ENCODE measurements around the gene PTTG1. TPM values are rescaled to one million over a fixed set of nuclear protein-coding genes. Genes with fewer than 3 reads are reported as not detected.

PTTG1 gene
- polyA plus RNA-seq, 1 experiment = 67.4 TPM

GRCh38 chr5:160471761-160472160, 50.1 kb downstream of the PTTG1 start:
- Histone ChIP-seq H3K4me3 (ENCODE audit: low read depth, low read length) (no peak overlapping the region), H3K27ac (ENCODE audit: low read depth, low read length) (no peak overlapping the region), H3K9me3 (ENCODE audit: control insufficient read depth, insufficient read depth, low read length) (peaks cover 4% of the 10 kb centered on the region), H3K27me3 (ENCODE audit: control insufficient read depth, insufficient read depth, low read length) (peaks cover 2% of the 10 kb centered on the region)
- POLR2A ChIA-PET = no interaction called here
- TF ChIP-seq CTCF (IDR thresholded peaks at IDR 0.05; ENCODE audit: low read depth, low read length) = no peak
- CTCF ChIA-PET = no interaction called here
- DNase-seq (ENCODE audit: low read depth, low spot score) = no peak

- no peak for TF ChIP-seq CTCF (IDR thresholded peaks at IDR 0.05; ENCODE audit: low read depth, low read length)
- no peak overlapping the region for H3K4me3 ChIP-seq (ENCODE audit: low read depth, low read length)
- no peak overlapping the region for H3K27ac ChIP-seq (ENCODE audit: low read depth, low read length)
- peaks cover 4% of the 10 kb centered on the region for H3K9me3 ChIP-seq (ENCODE audit: control insufficient read depth, insufficient read depth, low read length)
- ChIA-PET CTCF (interaction anchor here (1.1 kb wide), 1 partner anchor 34 kb away, joined by 6 read pairs; no protein-coding TSS in a partner anchor), POLR2A (no interaction called here)
- no peak for DNase-seq (ENCODE audit: low read depth, low spot score)
- H3K27me3 ChIP-seq (ENCODE audit: control insufficient read depth, insufficient read depth, low read length) = peaks cover 2% of the 10 kb centered on the region
These were observed 50.8 kb downstream of the PTTG1 start for GRCh38 chr5:160472482-160472881.

GRCh38 chr5:160473681-160474080, 52.0 kb downstream of the PTTG1 start:
- ChIA-PET CTCF (interaction anchor here (1.1 kb wide), 1 partner anchor 35 kb away, joined by 6 read pairs; no protein-coding TSS in a partner anchor), POLR2A (no interaction called here)
- DNase-seq (ENCODE audit: low read depth, low spot score) = no peak
- no peaks in the 10 kb centered on the region for H3K9me3 ChIP-seq (ENCODE audit: control insufficient read depth, insufficient read depth, low read length)
- no peak overlapping the region for H3K27ac ChIP-seq (ENCODE audit: low read depth, low read length)
- TF ChIP-seq CTCF (IDR thresholded peaks at IDR 0.05; ENCODE audit: low read depth, low read length) = no peak
- H3K27me3 ChIP-seq (ENCODE audit: control insufficient read depth, insufficient read depth, low read length) = peaks cover 2% of the 10 kb centered on the region
- H3K4me3 ChIP-seq (ENCODE audit: low read depth, low read length) = no peak overlapping the region

GRCh38 chr5:160474084-160474483, 52.4 kb downstream of the PTTG1 start:
- POLR2A ChIA-PET = no interaction called here
- no peak for TF ChIP-seq CTCF (IDR thresholded peaks at IDR 0.05; ENCODE audit: low read depth, low read length)
- H3K27me3 ChIP-seq (ENCODE audit: control insufficient read depth, insufficient read depth, low read length) = peaks cover 2% of the 10 kb centered on the region
- CTCF ChIA-PET = interaction anchor here (2.0 kb wide), 1 partner anchor 36 kb away, joined by 5 read pairs; no protein-coding TSS in a partner anchor
- H3K9me3 ChIP-seq (ENCODE audit: control insufficient read depth, insufficient read depth, low read length) = no peaks in the 10 kb centered on the region
- H3K4me3 ChIP-seq (ENCODE audit: low read depth, low read length) = no peak overlapping the region
- DNase-seq (ENCODE audit: low read depth, low spot score) = no peak
- no peak overlapping the region for H3K27ac ChIP-seq (ENCODE audit: low read depth, low read length)

- no peak overlapping the region for H3K4me3 ChIP-seq (ENCODE audit: low read depth, low read length)
- CTCF ChIA-PET = interaction anchor here (1.6 to 2.0 kb wide), 2 partner anchors 37 to 38 kb away, joined by 5 read pairs; no protein-coding TSS in a partner anchor
- H3K9me3 ChIP-seq (ENCODE audit: control insufficient read depth, insufficient read depth, low read length) = no peaks in the 10 kb centered on the region
- POLR2A ChIA-PET = no interaction called here
- H3K27ac ChIP-seq (ENCODE audit: low read depth, low read length) = no peak overlapping the region
- DNase-seq (ENCODE audit: low read depth, low spot score) = no peak
- H3K27me3 ChIP-seq (ENCODE audit: control insufficient read depth, insufficient read depth, low read length) = peaks cover 2% of the 10 kb centered on the region
- no peak for TF ChIP-seq CTCF (IDR thresholded peaks at IDR 0.05; ENCODE audit: low read depth, low read length)
These were observed 54.3 kb downstream of the PTTG1 start for GRCh38 chr5:160475864-160476438.
